ENCODE data around the gene PLBD2.

PLBD2 gene, protein sequence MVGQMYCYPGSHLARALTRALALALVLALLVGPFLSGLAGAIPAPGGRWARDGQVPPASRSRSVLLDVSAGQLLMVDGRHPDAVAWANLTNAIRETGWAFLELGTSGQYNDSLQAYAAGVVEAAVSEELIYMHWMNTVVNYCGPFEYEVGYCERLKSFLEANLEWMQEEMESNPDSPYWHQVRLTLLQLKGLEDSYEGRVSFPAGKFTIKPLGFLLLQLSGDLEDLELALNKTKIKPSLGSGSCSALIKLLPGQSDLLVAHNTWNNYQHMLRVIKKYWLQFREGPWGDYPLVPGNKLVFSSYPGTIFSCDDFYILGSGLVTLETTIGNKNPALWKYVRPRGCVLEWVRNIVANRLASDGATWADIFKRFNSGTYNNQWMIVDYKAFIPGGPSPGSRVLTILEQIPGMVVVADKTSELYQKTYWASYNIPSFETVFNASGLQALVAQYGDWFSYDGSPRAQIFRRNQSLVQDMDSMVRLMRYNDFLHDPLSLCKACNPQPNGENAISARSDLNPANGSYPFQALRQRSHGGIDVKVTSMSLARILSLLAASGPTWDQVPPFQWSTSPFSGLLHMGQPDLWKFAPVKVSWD

GRCh38 chr12:113358381-113359132 lies at the start of gene PLBD2:
Gene PLBD2, plus strand, starts transcription at chr12:113358587. Its CDS starts 14 bp downstream, at chr12:113358601.
- peak; percentile 92 for DNase-seq

DNA sequence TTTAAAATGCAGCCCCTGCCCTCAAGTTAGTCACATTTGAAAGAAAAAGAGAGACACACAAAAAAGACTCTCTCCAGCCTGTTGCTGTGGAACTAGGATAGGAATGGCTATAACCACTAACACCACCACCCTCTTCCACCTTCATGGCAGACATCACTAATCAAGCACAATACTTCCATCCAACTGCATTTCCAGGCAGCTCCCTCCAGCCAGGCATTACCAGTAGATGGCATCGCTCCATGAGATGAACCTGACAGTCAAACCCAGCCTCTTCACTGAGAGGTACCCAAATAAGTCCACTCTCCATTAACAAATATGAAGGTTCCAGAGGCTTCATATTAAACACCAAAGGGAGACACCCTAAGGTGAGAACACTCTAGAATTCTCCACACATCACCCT lies 47.9 kb upstream of the PLBD2 start:
- DNase-seq: peak; percentile 61

GRCh38 chr12:113314121-113314529 lies 44.3 kb upstream of the PLBD2 start:
- no peak for DNase-seq

- DNase-seq: no peak
Observed at GRCh38 chr12:113315358-113315757, 43.0 kb upstream of the PLBD2 start.

- no peak for DNase-seq
Observed at GRCh38 chr12:113316155-113316554, 42.2 kb upstream of the PLBD2 start.

DNA sequence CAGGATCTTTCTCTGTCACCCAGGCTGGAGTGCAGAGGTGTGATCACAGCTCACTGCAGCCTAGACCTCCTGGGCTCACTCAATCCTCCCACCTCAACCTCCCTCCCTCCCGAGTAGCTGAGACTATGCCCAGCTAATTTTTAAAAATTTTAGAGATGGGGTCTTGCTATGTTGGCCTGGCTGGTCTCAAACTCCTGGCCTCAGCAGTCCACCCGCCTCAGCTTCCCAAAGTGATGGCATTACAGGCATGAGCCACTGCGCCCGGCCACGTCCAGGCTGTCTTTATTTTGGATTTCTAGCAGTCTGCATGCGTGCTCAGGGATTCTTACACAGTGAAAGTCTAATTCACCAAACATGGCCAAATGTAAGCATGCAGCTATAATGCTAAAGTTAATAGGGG lies 41.3 kb upstream of the PLBD2 start:
- no peak for DNase-seq

DNA sequence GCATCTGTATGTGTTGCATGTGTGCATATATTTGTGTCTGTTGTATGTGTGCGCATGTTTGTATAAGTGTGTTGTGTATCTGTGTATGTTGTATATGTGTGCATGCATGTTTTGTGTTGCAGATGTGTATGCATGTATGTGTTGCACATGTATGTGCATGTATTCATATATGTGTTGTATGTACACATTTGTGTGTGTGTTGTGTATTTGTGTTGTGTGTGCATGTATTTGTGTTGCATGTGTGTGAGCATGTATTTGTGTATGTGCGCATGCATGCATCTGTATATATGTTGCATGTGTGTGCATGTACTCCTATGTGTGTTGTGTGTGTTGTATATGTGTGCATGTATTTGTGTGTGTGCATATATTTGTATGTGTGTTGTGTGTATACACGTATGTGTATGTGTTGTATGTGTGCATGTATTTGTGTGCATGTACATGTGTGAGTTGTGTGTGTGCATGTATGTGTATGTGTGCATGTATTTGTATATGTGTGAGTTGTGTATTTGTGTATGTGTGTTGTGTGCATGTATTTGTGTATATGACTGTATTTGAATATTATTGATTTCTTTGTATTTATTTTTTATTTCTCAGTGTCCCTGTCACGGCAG lies 40.2 kb upstream of the PLBD2 start:
- no peak for DNase-seq

GRCh38 chr12:113318900-113319628 lies 39.3 kb upstream of the PLBD2 start:
- DNase-seq: no peak

DNA sequence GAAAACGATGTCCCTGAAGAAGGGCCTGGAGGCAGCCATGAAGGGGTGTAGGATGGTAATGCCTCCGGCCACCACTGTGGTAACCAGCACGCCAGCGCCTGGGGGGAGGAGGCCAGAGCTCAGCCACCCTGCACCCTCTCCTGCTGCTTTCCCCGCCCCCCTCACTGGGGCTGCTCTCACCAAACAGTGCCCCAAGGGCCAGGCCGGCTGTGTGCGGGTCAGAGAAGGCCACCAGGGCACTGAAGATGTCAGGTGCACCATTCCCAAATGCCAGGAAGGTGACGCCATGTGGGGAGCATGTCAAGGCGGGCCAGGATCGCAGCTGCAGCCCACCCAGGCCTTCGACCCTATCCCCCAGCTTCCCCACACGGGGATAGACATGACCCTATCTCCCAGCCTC lies 38.0 kb upstream of the PLBD2 start:
- no peak for DNase-seq

- DNase-seq: no peak
Observed at GRCh38 chr12:113322343-113322742, 36.0 kb upstream of the PLBD2 start.

GRCh38 chr12:113325916-113326315 lies 32.5 kb upstream of the PLBD2 start:
- no peak for DNase-seq

DNA sequence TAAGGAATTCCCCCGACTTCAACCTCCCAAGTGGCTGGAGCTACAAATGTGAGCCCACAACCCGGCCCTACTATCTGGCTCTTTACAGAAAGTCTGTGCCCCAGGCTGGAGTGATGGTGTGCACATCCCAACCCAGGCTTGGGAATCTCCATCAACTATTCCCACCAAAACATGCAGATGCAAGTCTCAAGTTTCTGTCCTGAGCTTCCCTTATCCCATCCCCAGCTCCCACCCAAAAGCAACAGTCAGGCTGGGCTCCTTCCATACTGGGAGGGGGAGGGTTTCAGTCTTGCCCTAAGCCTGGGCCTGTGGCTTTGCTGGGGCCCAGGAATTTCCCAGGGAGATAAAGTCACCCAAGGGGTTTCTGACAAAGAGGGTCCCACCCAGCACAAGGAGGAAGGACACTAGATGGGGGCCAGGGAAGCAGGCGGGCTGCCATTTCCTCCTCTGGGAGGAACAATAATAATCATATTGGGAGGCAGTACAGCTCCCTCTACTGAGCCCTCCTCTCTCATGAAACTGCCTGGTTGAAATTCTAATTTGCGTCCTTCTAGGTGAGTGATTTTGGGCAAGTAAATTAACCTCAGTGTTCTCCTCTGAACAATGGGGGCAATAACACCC lies 31.5 kb upstream of the PLBD2 start:
- no peak for DNase-seq

DNA sequence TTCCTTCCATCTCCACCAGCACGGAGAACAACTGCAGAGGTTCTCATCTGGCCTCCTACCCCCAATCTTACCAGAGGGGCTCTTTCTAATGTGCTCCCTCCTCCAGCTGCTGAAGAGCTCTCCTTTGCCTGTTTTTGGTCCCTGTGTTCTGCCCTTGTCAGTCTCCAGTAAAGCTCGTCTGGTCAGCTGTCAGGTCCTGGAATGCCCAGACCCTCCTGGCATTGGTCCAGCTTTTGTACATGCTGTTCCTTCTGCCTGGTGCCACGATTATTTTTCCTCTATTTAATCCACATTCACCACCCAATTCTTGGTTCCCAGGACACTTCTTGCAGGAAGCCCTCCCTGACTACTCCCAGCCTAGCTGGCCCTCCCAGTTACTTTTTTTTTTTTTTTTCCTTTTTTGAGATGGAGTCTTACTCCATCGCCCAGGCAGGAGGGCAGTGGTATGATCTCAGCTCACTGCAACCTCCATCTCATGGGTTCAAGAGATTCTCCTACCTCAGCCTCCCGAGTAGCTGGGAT lies 30.0 kb upstream of the PLBD2 start:
- DNase-seq: no peak

DNA sequence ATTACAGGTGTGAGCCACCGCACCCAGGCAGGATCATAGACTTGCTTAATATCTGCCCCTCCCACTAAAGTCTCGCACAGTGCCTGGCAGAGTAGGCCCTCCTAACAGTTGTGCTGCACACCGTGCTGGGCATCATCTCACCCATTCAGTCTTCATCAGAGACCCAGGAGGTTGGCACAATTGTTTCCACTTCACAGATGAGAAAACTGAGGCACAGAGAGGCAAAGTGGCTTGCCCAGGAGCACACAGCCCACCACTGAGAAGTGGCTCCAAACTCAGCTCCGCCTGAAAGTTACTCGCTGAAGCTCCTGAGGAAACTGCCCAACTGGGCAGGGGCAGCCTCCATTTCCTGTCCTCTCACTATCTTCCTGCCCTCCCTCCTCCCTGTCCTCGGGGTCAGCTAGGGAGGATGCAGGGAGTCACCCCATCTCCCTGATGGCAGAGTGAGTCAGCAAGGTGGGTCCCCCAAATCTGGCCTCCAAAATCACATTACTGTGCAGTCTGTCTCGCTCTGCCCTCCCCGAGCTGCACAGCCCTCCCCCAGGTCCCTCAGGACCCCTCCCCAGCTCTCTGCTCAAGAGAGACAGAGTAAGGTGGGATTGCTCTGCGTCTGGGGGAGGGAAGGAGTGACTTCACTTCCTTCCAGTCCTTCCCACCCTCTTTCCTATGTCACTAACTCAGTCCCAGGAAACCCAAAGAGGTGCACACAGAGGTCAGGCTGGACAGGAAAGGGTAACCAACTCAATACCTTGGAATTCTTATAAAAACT lies 29.2 kb upstream of the PLBD2 start:
- DNase-seq: no peak

GRCh38 chr12:113329791-113330417 lies 28.5 kb upstream of the PLBD2 start:
- DNase-seq: no peak

GRCh38 chr12:113330505-113330904 lies 27.9 kb upstream of the PLBD2 start:
- DNase-seq: no peak

- DNase-seq: no peak
Observed at GRCh38 chr12:113332688-113333417, 25.5 kb upstream of the PLBD2 start.

- DNase-seq: no peak
Observed at GRCh38 chr12:113333418-113333750, 25.0 kb upstream of the PLBD2 start.

DNA sequence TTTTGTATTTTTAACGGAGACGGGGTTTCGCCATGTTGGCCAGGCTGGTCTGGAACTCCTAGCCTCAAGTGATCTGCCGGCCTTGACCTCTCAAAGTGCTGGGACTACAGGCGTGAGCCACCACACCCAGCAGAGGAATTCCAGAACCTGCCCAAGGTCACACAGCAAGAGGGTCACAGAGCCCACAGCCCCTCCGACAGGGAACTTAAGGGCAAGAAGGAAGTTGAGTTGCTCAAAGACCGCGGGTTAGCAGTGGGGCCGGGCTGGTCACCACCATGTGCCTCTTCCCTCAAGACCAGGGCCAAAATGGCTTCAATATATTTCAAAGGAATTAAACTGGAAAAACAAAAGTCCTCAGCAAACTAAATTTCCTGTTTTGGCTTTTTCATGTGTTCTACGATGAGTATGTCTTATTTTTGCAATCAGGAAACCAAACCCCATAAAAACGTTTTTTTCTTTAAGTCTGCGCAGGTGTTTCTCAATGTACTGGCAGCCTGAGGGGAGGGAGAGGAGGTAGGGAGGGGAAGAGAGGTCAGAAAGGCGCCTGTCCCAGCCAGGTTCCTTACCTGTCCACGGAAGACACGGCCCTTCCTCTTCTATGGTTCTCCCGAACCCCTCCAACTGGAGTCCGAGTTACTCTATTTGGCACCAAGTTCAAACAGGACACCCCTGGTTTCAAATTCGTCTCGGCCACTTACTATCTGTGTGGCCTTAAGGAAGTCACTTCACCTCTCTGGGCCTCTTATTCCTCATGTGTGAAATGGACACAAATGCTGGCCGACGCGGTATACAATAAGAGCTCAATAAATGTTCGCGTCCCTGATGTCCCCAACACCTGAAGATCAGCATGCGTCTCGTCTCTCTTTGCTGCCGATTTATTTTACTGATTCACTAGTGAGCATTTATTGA lies 24.3 kb upstream of the PLBD2 start:
- DNase-seq: peak; percentile 38

Data from hematopoietic multipotent progenitor cell treated with erythropoietin and hydrocortisone succinate and interleukin-3 and kit ligand, for 8 days (in vitro differentiated cells).